ENCODE data around the gene DST. TPM values are rescaled to one million over a fixed set of nuclear protein-coding genes. Genes with fewer than 3 reads are reported as not detected.

Gene DST
- total RNA-seq, 4 donors from 2014 or later: 331 to 417 (median 368) TPM

GRCh38 chr6:56509031-56509430 is 133.7 kb downstream of the DST start:
- 69 to 75% methylated on average over 3 of the region's 3 CpGs for WGBS, 2 donors
- Histone ChIP-seq H3K4me1 (peaks cover 0 to 34% (median 0%) of the 10 kb centered on the region in 4 donors), H3K36me3 (peaks cover 0 to 61% (median 0%) of the 10 kb centered on the region in 3 donors), H3K27ac (peak overlapping the region in 2 of 4 donors; percentile 8 to 28), H3K27me3 (no peaks in the 10 kb centered on the region), H3K9me3 (no peaks in the 10 kb centered on the region), H3K4me3 (no peak overlapping the region)
- DNase-seq (ENCODE audit: low spot score in 2 of 2): no peak
- TF ChIP-seq POLR2A (IDR thresholded peaks at IDR 0.05) (no peak), CTCF (IDR thresholded peaks at IDR 0.05) (no peak), EP300 (IDR thresholded peaks at IDR 0.05) (no peak)

GRCh38 chr6:56507517-56507916 is 135.2 kb downstream of the DST start:
- no peak for DNase-seq (ENCODE audit: low spot score in 2 of 2)
- H3K36me3 ChIP-seq: peaks cover 0 to 51% (median 0%) of the 10 kb centered on the region in 3 donors
- peaks cover 0 to 30% (median 0%) of the 10 kb centered on the region in 4 donors for H3K4me1 ChIP-seq
- TF ChIP-seq EP300 (IDR thresholded peaks at IDR 0.05) (no peak), CTCF (IDR thresholded peaks at IDR 0.05) (no peak), POLR2A (IDR thresholded peaks at IDR 0.05) (no peak)
- no peak overlapping the region for H3K4me3 ChIP-seq
- H3K27me3 ChIP-seq: no peaks in the 10 kb centered on the region
- WGBS, 2 donors: 54 to 55% methylated on average over 4 of the region's 4 CpGs
- H3K9me3 ChIP-seq: no peaks in the 10 kb centered on the region
- peak overlapping the region in 2 of 4 donors; percentile 8 to 32 for H3K27ac ChIP-seq

- TF ChIP-seq POLR2A (IDR thresholded peaks at IDR 0.05) (no peak), EP300 (IDR thresholded peaks at IDR 0.05) (no peak), CTCF (IDR thresholded peaks at IDR 0.05) (no peak)
- H3K27ac ChIP-seq: peak overlapping the region; percentile 4 to 55 (median 46)
- H3K36me3 ChIP-seq: peaks cover 0 to 52% (median 0%) of the 10 kb centered on the region in 3 donors
- H3K27me3 ChIP-seq: no peaks in the 10 kb centered on the region
- peaks cover 0 to 25% (median 0%) of the 10 kb centered on the region in 4 donors for H3K4me1 ChIP-seq
- no peak overlapping the region for H3K4me3 ChIP-seq
- DNase-seq (ENCODE audit: low spot score in 2 of 2): no peak
- 53% methylated on average over 2 of the region's 2 CpGs for WGBS, 2 donors
- no peaks in the 10 kb centered on the region for H3K9me3 ChIP-seq
Measured at GRCh38 chr6:56505512-56506260, 137.0 kb downstream of the DST start.

- peak overlapping the region in 1 of 4 donors; percentile 2 for H3K27ac ChIP-seq
Measured at GRCh38 chr6:56501993-56502392, 140.7 kb downstream of the DST start.

More at GRCh38 chr6:56501993-56502392, 140.7 kb downstream of the DST start:
- no peak for DNase-seq (ENCODE audit: low spot score in 2 of 2)
- Histone ChIP-seq H3K27me3 (no peaks in the 10 kb centered on the region), H3K36me3 (peaks cover 0 to 51% (median 0%) of the 10 kb centered on the region in 3 donors), H3K9me3 (no peaks in the 10 kb centered on the region), H3K4me1 (peaks cover 0 to 15% (median 0%) of the 10 kb centered on the region in 4 donors), H3K4me3 (no peak overlapping the region)
- TF ChIP-seq POLR2A (IDR thresholded peaks at IDR 0.05): no peak
- TF ChIP-seq EP300 (IDR thresholded peaks at IDR 0.05): no peak
- TF ChIP-seq CTCF (IDR thresholded peaks at IDR 0.05): no peak

Data from tibial nerve (tissue), 4 donors.